ENCODE measurements around the gene TMC6.

GRCh38 chr17:78127888-78128550 lies 536 bp downstream of the TMC6 start:
- TF ChIP-seq CTCF (IDR thresholded peaks at IDR 0.05; ENCODE audit: borderline replicate concordance, extremely low read depth, low read length, poor library complexity, severe bottlenecking) (no peak), EZH2 (IDR thresholded peaks at IDR 0.05; ENCODE audit: borderline replicate concordance, low read depth, low read length, severe bottlenecking) (no peak)

Measured in DND-41 (cell line).